Vagina (tissue), 2 donors: ENCODE results near the gene ACTA2. TPM values are rescaled to one million over a fixed set of nuclear protein-coding genes. Genes with fewer than 3 reads are reported as not detected.

Experiments
- DNase-seq, 2 donors: peaks; one replicate each; pipeline ENCODE4 v3.0.0-alpha.2; 2017; ENCODE audit errors: extremely low spot score in 2 of 2
- H3K27ac ChIP-seq: fragments of 200-600 bp; sonication (generic); one replicate; pipeline ENCODE4 v1.5.1; 2019
- H3K27me3 ChIP-seq: fragments of 200-600 bp; sonication (generic); one replicate; pipeline ENCODE4 v1.5.1; 2019
- H3K36me3 ChIP-seq, 2 donors: fragments of 200-600 bp; sonication (generic); one replicate each; pipeline ENCODE4 v1.5.1; 2017 to 2019
- H3K4me1 ChIP-seq: fragments of 200-600 bp; sonication (generic); one replicate; pipeline ENCODE4 v1.5.1; 2019
- H3K4me3 ChIP-seq, 2 donors: fragments of 200-600 bp; sonication (generic); 1 replicate in 1 of 2; 2 replicates in 1 of 2; pipeline ENCODE4 v1.5.1; 2016 to 2019
- H3K9me3 ChIP-seq: fragments of 200-600 bp; sonication (generic); one replicate; pipeline ENCODE4 v1.5.1; 2019
- CTCF ChIP-seq, 3 experiments: fragments of 450-650 bp in 2 of 3; fragments of 200-600 bp in 1 of 3; sonication (generic) in 1 of 3; IDR thresholded peaks; one replicate each; pipeline ENCODE4 v1.5.1; 2017 to 2019; ENCODE audit warnings: antibody characterized with exemption in 3 of 3, mild to moderate bottlenecking in 2 of 3, moderate library complexity in 2 of 3
- POLR2A ChIP-seq, 2 donors: fragments of 450-650 bp; IDR thresholded peaks; one replicate each; pipeline ENCODE4 v1.6.1; 2017; ENCODE audit warnings: antibody characterized with exemption in 2 of 2, mild to moderate bottlenecking in 2 of 2, moderate library complexity in 2 of 2
- POLR2AphosphoS5 ChIP-seq, 2 donors: sonication (generic); formaldehyde crosslinking; IDR thresholded peaks; one replicate each; pipeline ENCODE4 v1.9.0; 2017; ENCODE audit warnings: antibody characterized with exemption in 2 of 2, mild to moderate bottlenecking in 2 of 2, low read depth in 1 of 2; ENCODE audit not compliant: insufficient read depth in 1 of 2
- intact Hi-C: fragments of 100-400 bp; cut with DNase I; formaldehyde crosslinking; loops from one replicate; pipeline ENCODE4 v1.15.1; 2023
- small RNA-seq: library from RNA; depleted of rRNA; stranded (forward); fragments of <200 nt; gene quantifications from one replicate; pipeline ENCODE3, GENCODE V24; 2016
- total RNA-seq: library from RNA; depleted of rRNA; stranded (reverse); fragments of >200 nt; gene quantifications from one replicate; pipeline ENCODE4 v1.2.3, GENCODE V29; 2016

ACTA2 gene
- total RNA-seq, 1 donor from 2014 or later = 1,162 TPM

DNA sequence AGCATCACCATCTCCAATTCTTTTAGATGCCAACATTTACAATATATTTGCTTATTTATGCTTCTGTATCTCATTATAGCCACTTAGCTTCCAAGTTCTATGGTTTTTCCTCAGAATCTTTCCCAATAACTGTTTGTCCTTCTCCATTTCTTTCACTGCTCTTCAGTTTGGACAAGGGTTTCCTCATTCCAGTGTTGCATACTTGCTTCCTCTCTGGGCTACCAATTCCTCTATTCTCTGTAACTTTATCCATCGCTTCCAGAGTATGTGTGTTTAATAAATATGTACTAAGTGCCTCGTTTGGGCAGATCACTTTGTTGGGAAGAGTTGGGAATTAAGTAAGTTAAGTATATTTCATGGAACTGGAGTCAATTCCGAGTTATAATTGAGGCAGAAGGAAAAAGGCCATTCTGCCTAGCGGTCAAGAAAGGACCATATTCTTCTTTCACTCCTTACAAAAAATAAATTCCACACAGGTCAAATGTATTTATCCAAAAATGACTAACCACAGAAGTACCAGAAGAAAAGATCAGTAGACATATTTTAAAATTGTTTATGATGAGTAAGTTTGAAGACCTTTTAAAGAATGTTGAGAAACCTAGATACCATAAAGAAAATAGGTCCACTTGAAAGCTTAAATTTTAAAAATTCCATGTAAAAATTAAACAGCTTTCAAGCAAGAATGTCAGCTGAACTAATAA is 61.7 kb downstream of the ACTA2 start:
- peaks cover 7% of the 10 kb centered on the region for H3K4me1 ChIP-seq
- H3K36me3 ChIP-seq = no peaks in the 10 kb centered on the region
- no peak overlapping the region for H3K27ac ChIP-seq
- H3K4me3 ChIP-seq = no peak overlapping the region
- no peak for TF ChIP-seq CTCF (IDR thresholded peaks at IDR 0.05)
- TF ChIP-seq POLR2AphosphoS5 (IDR thresholded peaks at IDR 0.05; ENCODE audit: insufficient read depth in 1 of 2, low read depth in 1 of 2) = no peak
- TF ChIP-seq POLR2A (IDR thresholded peaks at IDR 0.05) = no peak
- intact Hi-C loops = no loop called here
- H3K9me3 ChIP-seq = no peaks in the 10 kb centered on the region
- DNase-seq = no peak
- H3K27me3 ChIP-seq = no peaks in the 10 kb centered on the region

GRCh38 chr10:88889559-88890337 is 62.8 kb downstream of the ACTA2 start:
- no peaks in the 10 kb centered on the region for H3K36me3 ChIP-seq
- no peak overlapping the region for H3K27ac ChIP-seq
- no peaks in the 10 kb centered on the region for H3K27me3 ChIP-seq
- peaks cover 7% of the 10 kb centered on the region for H3K4me1 ChIP-seq
- DNase-seq = no peak
- intact Hi-C loops = no loop called here
- no peak overlapping the region for H3K4me3 ChIP-seq
- no peak for TF ChIP-seq POLR2A (IDR thresholded peaks at IDR 0.05)
- TF ChIP-seq CTCF (IDR thresholded peaks at IDR 0.05) = no peak
- no peak for TF ChIP-seq POLR2AphosphoS5 (IDR thresholded peaks at IDR 0.05; ENCODE audit: insufficient read depth in 1 of 2, low read depth in 1 of 2)
- no peaks in the 10 kb centered on the region for H3K9me3 ChIP-seq

DNA sequence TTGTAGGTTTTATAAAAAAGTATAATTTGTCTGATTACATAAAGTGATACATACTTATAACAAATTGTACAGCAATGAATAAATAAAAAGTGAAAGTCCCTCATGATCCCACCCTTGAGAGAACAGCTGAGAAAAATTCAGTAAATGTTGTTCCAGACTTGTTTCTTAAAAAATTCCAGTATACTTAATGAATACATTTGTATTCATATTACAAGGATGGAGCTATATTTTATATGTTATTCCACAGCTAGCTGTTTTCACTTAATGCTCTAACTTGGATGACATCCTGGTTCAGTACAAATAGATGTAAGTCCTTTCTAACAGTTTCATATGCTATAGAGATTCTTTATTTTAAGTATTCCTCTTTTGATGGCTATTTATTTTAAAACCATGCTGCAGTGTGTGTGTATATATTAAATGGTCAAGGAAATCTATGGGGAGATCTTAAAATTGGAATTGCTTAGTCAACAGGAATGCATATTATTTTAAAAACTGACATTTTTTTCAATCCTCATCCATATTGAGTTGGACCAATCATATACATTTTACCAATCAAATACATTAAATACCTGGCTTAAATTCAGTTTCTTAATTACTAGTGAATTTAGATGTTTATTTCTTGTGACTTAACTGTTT is 63.6 kb downstream of the ACTA2 start:
- no peak for DNase-seq
- no peak overlapping the region for H3K27ac ChIP-seq
- intact Hi-C loops = no loop called here
- no peaks in the 10 kb centered on the region for H3K36me3 ChIP-seq
- H3K9me3 ChIP-seq = no peaks in the 10 kb centered on the region
- H3K4me1 ChIP-seq = peaks cover 4% of the 10 kb centered on the region
- no peaks in the 10 kb centered on the region for H3K27me3 ChIP-seq
- TF ChIP-seq POLR2AphosphoS5 (IDR thresholded peaks at IDR 0.05; ENCODE audit: insufficient read depth in 1 of 2, low read depth in 1 of 2) = no peak
- no peak for TF ChIP-seq POLR2A (IDR thresholded peaks at IDR 0.05)
- TF ChIP-seq CTCF (IDR thresholded peaks at IDR 0.05) = no peak
- no peak overlapping the region for H3K4me3 ChIP-seq

DNA sequence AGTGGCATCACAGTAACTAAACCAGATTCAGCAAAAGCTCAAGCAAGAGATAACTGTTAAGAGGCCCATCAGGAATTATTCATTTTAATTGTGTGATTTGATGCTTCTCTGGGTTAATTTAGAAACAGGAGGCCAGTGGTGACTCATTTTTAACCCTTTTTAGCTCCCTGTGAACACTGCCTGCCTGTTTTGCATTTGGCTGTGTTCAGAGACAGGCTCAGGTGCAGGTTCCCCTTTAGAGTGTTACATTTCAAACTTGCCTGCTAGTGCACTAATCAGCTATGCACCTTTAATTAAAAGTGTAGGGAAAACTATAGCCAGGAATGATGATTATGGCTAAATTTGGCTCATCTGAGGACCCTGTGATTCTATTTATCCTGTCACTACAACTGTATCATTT is 66.0 kb downstream of the ACTA2 start:
- intact Hi-C loops = no loop called here
- Histone ChIP-seq H3K27ac (no peak overlapping the region), H3K4me1 (peaks cover 19% of the 10 kb centered on the region), H3K9me3 (no peaks in the 10 kb centered on the region), H3K4me3 (no peak overlapping the region), H3K27me3 (no peaks in the 10 kb centered on the region), H3K36me3 (no peaks in the 10 kb centered on the region)
- no peak for TF ChIP-seq POLR2AphosphoS5 (IDR thresholded peaks at IDR 0.05; ENCODE audit: insufficient read depth in 1 of 2, low read depth in 1 of 2)
- TF ChIP-seq POLR2A (IDR thresholded peaks at IDR 0.05) = no peak
- TF ChIP-seq CTCF (IDR thresholded peaks at IDR 0.05) = no peak
- no peak for DNase-seq

Small RNA genes lying within 50 kb of the gene (small RNA-seq; reads per million reads assigned to genes)
- not detected for gene RF02116

Other genes starting within 250 kb of the ACTA2 start
- not detected for gene LIPK, start 246.5 kb downstream of the ACTA2 start, total RNA-seq
- gene LIPN, start 192.8 kb downstream of the ACTA2 start, total RNA-seq = not detected
- gene LIPM, start 150.0 kb downstream of the ACTA2 start, total RNA-seq = not detected
- 4.4 TPM for gene ANKRD22, start 100.9 kb downstream of the ACTA2 start, total RNA-seq
- gene STAMBPL1, start 72.5 kb downstream of the ACTA2 start, total RNA-seq = 15.7 TPM
- 41.0 TPM for gene FAS, start 38.0 kb upstream of the ACTA2 start, total RNA-seq